HEK293 (cell line): Measurements from ENCODE around the gene HSPG2.

Source experiments
- BCL11B ChIP-seq: fragments of 450-650 bp; formaldehyde crosslinking; IDR thresholded peaks from 2 replicates; pipeline ENCODE4 v1.5.1; 2016; ENCODE audit warnings: low read depth, missing biosample characterization, missing genetic modification characterization
- EGR2 ChIP-seq: fragments of 450-650 bp; formaldehyde crosslinking; IDR thresholded peaks from 2 replicates; pipeline ENCODE4 v1.5.1; 2016; ENCODE audit warnings: low read depth, missing biosample characterization, missing genetic modification characterization
- GLIS1 ChIP-seq: fragments of 450-650 bp; formaldehyde crosslinking; IDR thresholded peaks from 2 replicates; pipeline ENCODE4 v1.5.1; 2016; ENCODE audit warnings: missing biosample characterization, missing genetic modification characterization
- KLF1 ChIP-seq: fragments of 450-650 bp; formaldehyde crosslinking; IDR thresholded peaks from 2 replicates; pipeline ENCODE4 v1.5.1; 2016; ENCODE audit warnings: missing biosample characterization, missing genetic modification characterization
- PRDM1 ChIP-seq: fragments of 450-650 bp; formaldehyde crosslinking; IDR thresholded peaks from 2 replicates; pipeline ENCODE4; 2016; ENCODE audit warnings: missing biosample characterization, missing genetic modification characterization
- SP7 ChIP-seq: fragments of 450-650 bp; formaldehyde crosslinking; IDR thresholded peaks from 2 replicates; pipeline ENCODE4 v1.5.1; 2016; ENCODE audit warnings: missing biosample characterization, missing genetic modification characterization
- ZNF248 ChIP-seq: fragments of 450-650 bp; formaldehyde crosslinking; IDR thresholded peaks from 2 replicates; pipeline ENCODE4 v1.5.1; 2017; ENCODE audit warnings: missing biosample characterization, missing genetic modification characterization
- ZNF324 ChIP-seq: fragments of 450-650 bp; formaldehyde crosslinking; IDR thresholded peaks from 2 replicates; pipeline ENCODE4 v1.5.1; 2016; ENCODE audit warnings: missing biosample characterization, missing genetic modification characterization
- ZNF391 ChIP-seq: fragments of 450-650 bp; formaldehyde crosslinking; IDR thresholded peaks from 2 replicates; pipeline ENCODE4 v1.5.1; 2016; ENCODE audit warnings: low read depth, missing biosample characterization, missing genetic modification characterization, borderline replicate concordance
- ZNF404 ChIP-seq: fragments of 450-650 bp; formaldehyde crosslinking; IDR thresholded peaks from 2 replicates; pipeline ENCODE4 v1.5.1; 2017; ENCODE audit warnings: missing biosample characterization, missing genetic modification characterization
- ZNF416 ChIP-seq: fragments of 450-650 bp; formaldehyde crosslinking; IDR thresholded peaks from 2 replicates; pipeline ENCODE4 v1.5.1; 2016; ENCODE audit warnings: missing biosample characterization, missing genetic modification characterization
- ZNF449 ChIP-seq: fragments of 450-650 bp; formaldehyde crosslinking; IDR thresholded peaks from 2 replicates; pipeline ENCODE4 v1.5.1; 2017; ENCODE audit warnings: missing biosample characterization, mild to moderate bottlenecking, missing genetic modification characterization, moderate library complexity
- ZNF510 ChIP-seq: fragments of 450-650 bp; formaldehyde crosslinking; IDR thresholded peaks from 2 replicates; pipeline ENCODE4 v1.5.1; 2018; ENCODE audit warnings: mild to moderate bottlenecking, missing genetic modification characterization, missing biosample characterization; ENCODE audit not compliant: insufficient replicate concordance
- ZNF529 ChIP-seq: fragments of 450-650 bp; formaldehyde crosslinking; IDR thresholded peaks from 2 replicates; pipeline ENCODE4 v1.5.1; 2017; ENCODE audit warnings: missing genetic modification characterization, missing biosample characterization; ENCODE audit not compliant: insufficient replicate concordance
- ZNF624 ChIP-seq: fragments of 450-650 bp; formaldehyde crosslinking; IDR thresholded peaks from 2 replicates; pipeline ENCODE4 v1.5.1; 2017; ENCODE audit warnings: missing biosample characterization, missing genetic modification characterization
- ZNF658 ChIP-seq: fragments of 450-650 bp; formaldehyde crosslinking; IDR thresholded peaks from 2 replicates; pipeline ENCODE4; 2016; ENCODE audit warnings: missing biosample characterization, missing genetic modification characterization
- ZNF707 ChIP-seq: fragments of 450-650 bp; formaldehyde crosslinking; IDR thresholded peaks from 2 replicates; pipeline ENCODE4 v1.5.1; 2016; ENCODE audit warnings: missing biosample characterization, missing genetic modification characterization
- ZNF76 ChIP-seq: fragments of 450-650 bp; formaldehyde crosslinking; IDR thresholded peaks from 2 replicates; pipeline ENCODE4; 2016; ENCODE audit warnings: low read depth, missing biosample characterization, missing genetic modification characterization, borderline replicate concordance
- ZNF776 ChIP-seq: fragments of 450-650 bp; formaldehyde crosslinking; IDR thresholded peaks from 2 replicates; pipeline ENCODE4 v1.5.0; 2017; ENCODE audit warnings: missing biosample characterization, missing genetic modification characterization, borderline replicate concordance
- ZNF791 ChIP-seq: fragments of 450-650 bp; formaldehyde crosslinking; IDR thresholded peaks from 2 replicates; pipeline ENCODE4 v1.5.1; 2016; ENCODE audit warnings: missing biosample characterization, missing genetic modification characterization
- TF ChIP-seq, protein P1 (sequence below): fragments of 450-650 bp; formaldehyde crosslinking; IDR thresholded peaks from 2 replicates; pipeline ENCODE4 v1.5.0; 2017; ENCODE audit warnings: missing biosample characterization, missing genetic modification characterization, borderline replicate concordance
- TF ChIP-seq, protein P2 (sequence below): fragments of 450-650 bp; formaldehyde crosslinking; IDR thresholded peaks from 2 replicates; pipeline ENCODE4 v1.5.1; 2017; ENCODE audit warnings: missing biosample characterization, missing genetic modification characterization
- TF ChIP-seq, protein P3 (sequence below): fragments of 450-650 bp; formaldehyde crosslinking; IDR thresholded peaks from 2 replicates; pipeline ENCODE4 v1.5.1; 2016; ENCODE audit warnings: missing biosample characterization, missing genetic modification characterization

Gene HSPG2

DNA sequence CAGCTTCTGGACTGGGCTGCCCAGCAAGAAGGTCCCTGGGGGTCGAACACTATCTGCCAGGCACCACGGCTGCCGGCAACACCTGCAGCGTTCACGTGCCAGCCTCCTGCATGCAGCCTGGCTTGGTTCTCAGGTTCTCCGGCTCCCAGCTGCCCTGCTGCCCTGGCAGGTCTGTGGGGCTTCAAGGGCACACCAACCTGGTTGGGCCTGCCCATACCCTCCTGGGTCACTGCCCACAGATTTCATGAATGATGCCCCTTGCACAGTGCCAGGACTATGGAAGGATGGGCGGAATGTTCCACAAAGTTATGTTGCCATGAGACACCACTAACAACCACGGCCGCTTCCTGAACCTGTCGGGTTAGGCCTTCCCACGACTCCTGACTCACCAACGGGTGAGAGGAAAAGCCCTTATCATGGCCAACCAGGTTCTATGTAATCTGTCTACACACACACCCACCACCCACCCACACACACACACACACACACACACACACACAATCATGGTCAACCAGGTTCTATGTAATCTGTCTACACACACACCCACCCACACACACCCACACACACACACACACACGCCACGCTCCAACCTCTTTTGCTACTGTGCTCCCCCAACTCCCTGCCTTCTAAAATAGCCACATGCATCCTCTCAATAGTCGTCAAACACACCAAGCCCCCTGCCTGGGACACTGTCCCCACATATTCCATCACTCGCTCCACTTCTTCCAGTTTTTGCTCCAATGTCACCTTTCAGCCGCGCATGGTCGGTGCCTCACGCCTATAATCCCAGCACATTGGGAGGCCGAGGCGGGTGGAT, 32.2 kb downstream of the HSPG2 start (continued):
- TF ChIP-seq, protein P1, sequence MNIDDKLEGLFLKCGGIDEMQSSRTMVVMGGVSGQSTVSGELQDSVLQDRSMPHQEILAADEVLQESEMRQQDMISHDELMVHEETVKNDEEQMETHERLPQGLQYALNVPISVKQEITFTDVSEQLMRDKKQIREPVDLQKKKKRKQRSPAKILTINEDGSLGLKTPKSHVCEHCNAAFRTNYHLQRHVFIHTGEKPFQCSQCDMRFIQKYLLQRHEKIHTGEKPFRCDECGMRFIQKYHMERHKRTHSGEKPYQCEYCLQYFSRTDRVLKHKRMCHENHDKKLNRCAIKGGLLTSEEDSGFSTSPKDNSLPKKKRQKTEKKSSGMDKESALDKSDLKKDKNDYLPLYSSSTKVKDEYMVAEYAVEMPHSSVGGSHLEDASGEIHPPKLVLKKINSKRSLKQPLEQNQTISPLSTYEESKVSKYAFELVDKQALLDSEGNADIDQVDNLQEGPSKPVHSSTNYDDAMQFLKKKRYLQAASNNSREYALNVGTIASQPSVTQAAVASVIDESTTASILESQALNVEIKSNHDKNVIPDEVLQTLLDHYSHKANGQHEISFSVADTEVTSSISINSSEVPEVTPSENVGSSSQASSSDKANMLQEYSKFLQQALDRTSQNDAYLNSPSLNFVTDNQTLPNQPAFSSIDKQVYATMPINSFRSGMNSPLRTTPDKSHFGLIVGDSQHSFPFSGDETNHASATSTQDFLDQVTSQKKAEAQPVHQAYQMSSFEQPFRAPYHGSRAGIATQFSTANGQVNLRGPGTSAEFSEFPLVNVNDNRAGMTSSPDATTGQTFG (tag by site-specific recombination), result no peak
- TF ChIP-seq ZNF658 (tag by site-specific recombination) (no peak), ZNF624 (tag by site-specific recombination) (no peak), ZNF391 (tag by site-specific recombination) (0 out of 2 replicates have a peak, but pooled peaks have one; percentile 24), ZNF449 (tag by site-specific recombination) (peak; percentile 76; the same call in 1 of the 2 replicates), BCL11B (no peak), SP7 (tag by site-specific recombination) (no peak), ZNF76 (tag by site-specific recombination) (no peak), ZNF404 (tag by site-specific recombination) (no peak), GLIS1 (tag by site-specific recombination) (no peak), ZNF707 (tag by site-specific recombination) (no peak), KLF1 (peak; percentile 30; the same call in 1 of the 2 replicates), ZNF248 (no peak), ZNF791 (tag by site-specific recombination) (no peak), ZNF529 (no peak), ZNF324 (tag by site-specific recombination) (no peak), ZNF510 (tag by site-specific recombination) (no peak), PRDM1 (tag by site-specific recombination) (no peak), ZNF416 (tag by site-specific recombination) (no peak), EGR2 (tag by site-specific recombination) (peak; percentile 100), ZNF776 (tag by site-specific recombination) (no peak)
- TF ChIP-seq, protein P2, sequence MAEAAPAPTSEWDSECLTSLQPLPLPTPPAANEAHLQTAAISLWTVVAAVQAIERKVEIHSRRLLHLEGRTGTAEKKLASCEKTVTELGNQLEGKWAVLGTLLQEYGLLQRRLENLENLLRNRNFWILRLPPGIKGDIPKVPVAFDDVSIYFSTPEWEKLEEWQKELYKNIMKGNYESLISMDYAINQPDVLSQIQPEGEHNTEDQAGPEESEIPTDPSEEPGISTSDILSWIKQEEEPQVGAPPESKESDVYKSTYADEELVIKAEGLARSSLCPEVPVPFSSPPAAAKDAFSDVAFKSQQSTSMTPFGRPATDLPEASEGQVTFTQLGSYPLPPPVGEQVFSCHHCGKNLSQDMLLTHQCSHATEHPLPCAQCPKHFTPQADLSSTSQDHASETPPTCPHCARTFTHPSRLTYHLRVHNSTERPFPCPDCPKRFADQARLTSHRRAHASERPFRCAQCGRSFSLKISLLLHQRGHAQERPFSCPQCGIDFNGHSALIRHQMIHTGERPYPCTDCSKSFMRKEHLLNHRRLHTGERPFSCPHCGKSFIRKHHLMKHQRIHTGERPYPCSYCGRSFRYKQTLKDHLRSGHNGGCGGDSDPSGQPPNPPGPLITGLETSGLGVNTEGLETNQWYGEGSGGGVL (tag by site-specific recombination), result peak; percentile 35; the same call in 1 of the 2 replicates
- TF ChIP-seq, protein P3, sequence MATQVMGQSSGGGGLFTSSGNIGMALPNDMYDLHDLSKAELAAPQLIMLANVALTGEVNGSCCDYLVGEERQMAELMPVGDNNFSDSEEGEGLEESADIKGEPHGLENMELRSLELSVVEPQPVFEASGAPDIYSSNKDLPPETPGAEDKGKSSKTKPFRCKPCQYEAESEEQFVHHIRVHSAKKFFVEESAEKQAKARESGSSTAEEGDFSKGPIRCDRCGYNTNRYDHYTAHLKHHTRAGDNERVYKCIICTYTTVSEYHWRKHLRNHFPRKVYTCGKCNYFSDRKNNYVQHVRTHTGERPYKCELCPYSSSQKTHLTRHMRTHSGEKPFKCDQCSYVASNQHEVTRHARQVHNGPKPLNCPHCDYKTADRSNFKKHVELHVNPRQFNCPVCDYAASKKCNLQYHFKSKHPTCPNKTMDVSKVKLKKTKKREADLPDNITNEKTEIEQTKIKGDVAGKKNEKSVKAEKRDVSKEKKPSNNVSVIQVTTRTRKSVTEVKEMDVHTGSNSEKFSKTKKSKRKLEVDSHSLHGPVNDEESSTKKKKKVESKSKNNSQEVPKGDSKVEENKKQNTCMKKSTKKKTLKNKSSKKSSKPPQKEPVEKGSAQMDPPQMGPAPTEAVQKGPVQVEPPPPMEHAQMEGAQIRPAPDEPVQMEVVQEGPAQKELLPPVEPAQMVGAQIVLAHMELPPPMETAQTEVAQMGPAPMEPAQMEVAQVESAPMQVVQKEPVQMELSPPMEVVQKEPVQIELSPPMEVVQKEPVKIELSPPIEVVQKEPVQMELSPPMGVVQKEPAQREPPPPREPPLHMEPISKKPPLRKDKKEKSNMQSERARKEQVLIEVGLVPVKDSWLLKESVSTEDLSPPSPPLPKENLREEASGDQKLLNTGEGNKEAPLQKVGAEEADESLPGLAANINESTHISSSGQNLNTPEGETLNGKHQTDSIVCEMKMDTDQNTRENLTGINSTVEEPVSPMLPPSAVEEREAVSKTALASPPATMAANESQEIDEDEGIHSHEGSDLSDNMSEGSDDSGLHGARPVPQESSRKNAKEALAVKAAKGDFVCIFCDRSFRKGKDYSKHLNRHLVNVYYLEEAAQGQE, result no peak
